Measurements from ENCODE around the gene PDLIM5.

PDLIM5 gene

GRCh38 chr4:94536049-94536448 is 84.3 kb downstream of the PDLIM5 start:
- TF ChIP-seq CTCF (IDR thresholded peaks at IDR 0.05; ENCODE audit: insufficient read depth, low read length, poor library complexity, severe bottlenecking), result no peak
- Histone ChIP-seq H3K27me3 (replicated peaks; ENCODE audit: control insufficient read depth, insufficient read depth, low read length) (no peaks in the 10 kb centered on the region), H3K36me3 (ENCODE audit: control insufficient read depth, insufficient read depth, low read length) (no peaks in the 10 kb centered on the region), H3K4me3 (replicated peaks; ENCODE audit: low read depth, low read length) (no peak overlapping the region)
- no peak for DNase-seq (ENCODE audit: extremely low read depth, insufficient read length)

- Histone ChIP-seq H3K27me3 (replicated peaks; ENCODE audit: control insufficient read depth, insufficient read depth, low read length) (no peaks in the 10 kb centered on the region), H3K36me3 (ENCODE audit: control insufficient read depth, insufficient read depth, low read length) (no peaks in the 10 kb centered on the region), H3K4me3 (replicated peaks; ENCODE audit: low read depth, low read length) (no peak overlapping the region)
- no peak for TF ChIP-seq CTCF (IDR thresholded peaks at IDR 0.05; ENCODE audit: insufficient read depth, low read length, poor library complexity, severe bottlenecking)
- no peak for DNase-seq (ENCODE audit: extremely low read depth, insufficient read length)
Observed at GRCh38 chr4:94536649-94537469, 85.1 kb downstream of the PDLIM5 start.

- no peak for DNase-seq (ENCODE audit: extremely low read depth, insufficient read length)
- Histone ChIP-seq H3K36me3 (ENCODE audit: control insufficient read depth, insufficient read depth, low read length) (no peaks in the 10 kb centered on the region), H3K27me3 (replicated peaks; ENCODE audit: control insufficient read depth, insufficient read depth, low read length) (no peaks in the 10 kb centered on the region), H3K4me3 (replicated peaks; ENCODE audit: low read depth, low read length) (no peak overlapping the region)
- no peak for TF ChIP-seq CTCF (IDR thresholded peaks at IDR 0.05; ENCODE audit: insufficient read depth, low read length, poor library complexity, severe bottlenecking)
Observed at GRCh38 chr4:94537921-94538628, 86.3 kb downstream of the PDLIM5 start.

- Histone ChIP-seq H3K27me3 (replicated peaks; ENCODE audit: control insufficient read depth, insufficient read depth, low read length) (no peaks in the 10 kb centered on the region), H3K36me3 (ENCODE audit: control insufficient read depth, insufficient read depth, low read length) (no peaks in the 10 kb centered on the region), H3K4me3 (replicated peaks; ENCODE audit: low read depth, low read length) (no peak overlapping the region)
- no peak for DNase-seq (ENCODE audit: extremely low read depth, insufficient read length)
- TF ChIP-seq CTCF (IDR thresholded peaks at IDR 0.05; ENCODE audit: insufficient read depth, low read length, poor library complexity, severe bottlenecking), result no peak
Observed at GRCh38 chr4:94540476-94540875, 88.7 kb downstream of the PDLIM5 start.

GRCh38 chr4:94544811-94545210 is 93.1 kb downstream of the PDLIM5 start:
- H3K36me3 ChIP-seq (ENCODE audit: control insufficient read depth, insufficient read depth, low read length), result no peaks in the 10 kb centered on the region
- DNase-seq (ENCODE audit: extremely low read depth, insufficient read length), result no peak
- TF ChIP-seq CTCF (IDR thresholded peaks at IDR 0.05; ENCODE audit: insufficient read depth, low read length, poor library complexity, severe bottlenecking), result no peak
- H3K27me3 ChIP-seq (replicated peaks; ENCODE audit: control insufficient read depth, insufficient read depth, low read length), result no peaks in the 10 kb centered on the region
- no peak overlapping the region for H3K4me3 ChIP-seq (replicated peaks; ENCODE audit: low read depth, low read length)
